Liver (tissue), 9 donors: ENCODE results near the gene RPL29. TPM values are rescaled to one million over a fixed set of nuclear protein-coding genes. Genes with fewer than 3 reads are reported as not detected.

Experiments used
- DNase-seq: peaks from one replicate; pipeline ENCODE4 v3.0.0-alpha.2; 2017; ENCODE audit warnings: low spot score
- H3K27ac ChIP-seq, 2 donors: one replicate each; pipeline ENCODE4 v1.7.0; 2013; ENCODE audit warnings: inconsistent platforms in 2 of 2, low read length in 2 of 2, control low read depth in 1 of 2, low read depth in 1 of 2, mild to moderate bottlenecking in 1 of 2
- H3K27me3 ChIP-seq, 4 donors: one replicate each; pipeline versions ENCODE4 v1.6.1 to v1.7.0; 2013; ENCODE audit warnings: low read length in 3 of 4, inconsistent platforms in 1 of 4, mild to moderate bottlenecking in 1 of 4, moderate library complexity in 1 of 4; ENCODE audit not compliant: control insufficient read depth in 4 of 4, insufficient read depth in 4 of 4
- H3K36me3 ChIP-seq, 4 donors: one replicate each; pipeline versions ENCODE4 v1.6.1 to v1.7.0; 2013; ENCODE audit warnings: low read length in 3 of 4, mild to moderate bottlenecking in 3 of 4, low read depth in 1 of 4, moderate library complexity in 1 of 4; ENCODE audit not compliant: control insufficient read depth in 4 of 4, insufficient read depth in 3 of 4
- H3K4me1 ChIP-seq, 4 donors: one replicate each; pipeline versions ENCODE4 v1.6.1 to v1.7.0; 2013; ENCODE audit warnings: low read length in 3 of 4, mild to moderate bottlenecking in 3 of 4, moderate library complexity in 1 of 4; ENCODE audit not compliant: control insufficient read depth in 4 of 4, insufficient read depth in 4 of 4
- H3K4me3 ChIP-seq, 3 donors: one replicate each; pipeline versions ENCODE4 v1.6.1 to v1.7.0; 2013; ENCODE audit warnings: low read length in 3 of 3, control low read depth in 1 of 3, low read depth in 1 of 3, mild to moderate bottlenecking in 1 of 3
- H3K9ac ChIP-seq, 2 donors: one replicate each; pipeline ENCODE4 v1.7.0; 2013; ENCODE audit warnings: low read length in 2 of 2, mild to moderate bottlenecking in 2 of 2, moderate library complexity in 2 of 2, control low read depth in 1 of 2, low read depth in 1 of 2
- H3K9me3 ChIP-seq, 4 donors: one replicate each; pipeline versions ENCODE4 v1.6.1 to v1.7.0; 2013; ENCODE audit warnings: low read length in 3 of 4; ENCODE audit not compliant: control insufficient read depth in 4 of 4
- ATF3 ChIP-seq: IDR thresholded peaks from 2 replicates; pipeline ENCODE4 v1.6.1; 2016; ENCODE audit warnings: antibody characterized with exemption
- CTCF ChIP-seq: fragments of 150-350 bp; IDR thresholded peaks from 2 replicates; pipeline ENCODE4 v1.5.1; 2017; ENCODE audit warnings: improper control_type of control experiment, low read depth, low read length; ENCODE audit not compliant: missing input control
- EGR1 ChIP-seq, 2 donors: IDR thresholded peaks; 2 replicates each; pipeline ENCODE4 v1.6.1; 2016 to 2018; ENCODE audit warnings: antibody characterized with exemption in 2 of 2, low read depth in 2 of 2
- FOXA1 ChIP-seq: IDR thresholded peaks from 2 replicates; pipeline ENCODE4 v1.6.1; 2016; ENCODE audit warnings: antibody characterized with exemption
- FOXA2 ChIP-seq: IDR thresholded peaks from 2 replicates; pipeline ENCODE4 v1.6.1; 2016; ENCODE audit warnings: antibody characterized with exemption
- GABPA ChIP-seq, 2 donors: IDR thresholded peaks in 1 of 2; conservative IDR thresholded peaks in 1 of 2; 2 replicates each; pipeline ENCODE4 v1.6.1; 2016; ENCODE audit warnings: antibody characterized with exemption in 2 of 2, mild to moderate bottlenecking in 1 of 2, moderate library complexity in 1 of 2
- HNF4A ChIP-seq, 2 donors: conservative IDR thresholded peaks; 2 replicates each; pipeline ENCODE4 v1.6.1; 2016; ENCODE audit warnings: antibody characterized with exemption in 2 of 2, mild to moderate bottlenecking in 2 of 2
- HNF4G ChIP-seq: IDR thresholded peaks from 2 replicates; pipeline ENCODE4 v1.6.1; 2016; ENCODE audit warnings: antibody characterized with exemption
- JUND ChIP-seq, 2 donors: IDR thresholded peaks; 2 replicates each; pipeline ENCODE4 v1.6.1; 2016; ENCODE audit warnings: antibody characterized with exemption in 2 of 2
- MAX ChIP-seq: IDR thresholded peaks from 2 replicates; pipeline ENCODE4 v1.6.1; 2016; ENCODE audit warnings: antibody characterized with exemption
- NR2F2 ChIP-seq: IDR thresholded peaks from 2 replicates; pipeline ENCODE4 v1.6.1; 2016; ENCODE audit warnings: antibody characterized with exemption
- RAD21 ChIP-seq, 2 donors: IDR thresholded peaks; 2 replicates each; pipeline ENCODE4 v1.6.1; 2016; ENCODE audit warnings: antibody characterized with exemption in 2 of 2, mild to moderate bottlenecking in 2 of 2
- REST ChIP-seq: IDR thresholded peaks from 2 replicates; pipeline ENCODE4 v1.6.1; 2016; ENCODE audit warnings: antibody characterized with exemption, mild to moderate bottlenecking
- SP1 ChIP-seq: IDR thresholded peaks from 2 replicates; pipeline ENCODE4 v1.6.1; 2018; ENCODE audit warnings: antibody characterized with exemption, mild to moderate bottlenecking
- YY1 ChIP-seq: IDR thresholded peaks from 2 replicates; pipeline ENCODE4 v1.6.1; 2016; ENCODE audit warnings: antibody characterized with exemption, mild to moderate bottlenecking
- ZBTB33 ChIP-seq: IDR thresholded peaks from 2 replicates; pipeline ENCODE4 v1.6.1; 2016; ENCODE audit warnings: antibody characterized with exemption
- WGBS: extraction: QIAGEN DNeasy Blood & Tissue Kit; methylation state at CpG from one replicate; pipeline ENCODE4 v1.1.7; 2013; 5-methylcytosine and 5-hydroxymethylcytosine counted together
- polyA plus RNA-seq, 2 donors: library from polyadenylated mRNA; stranded (reverse) in 1 of 2; unstranded in 1 of 2; fragments of 200-250 nt in 1 of 2; fragments of >200 nt in 1 of 2; fragmentation: Nextera tagmentation in 1 of 2; extraction: Ambion mirVana in 1 of 2; gene quantifications; one replicate each; pipeline versions ENCODE4 v1.2.1 to v1.2.3, GENCODE V29; 2013 to 2015
- total RNA-seq, 2 donors: library from RNA; depleted of rRNA; stranded (reverse); fragments of >200 nt; gene quantifications; one replicate each; pipeline ENCODE4 v1.2.3, GENCODE V29; 2014
- donor health status: healthy.
- donor health status: healthy.
- donor health status: healthy.
- donor health status: healthy.
- donor health status: healthy.

RPL29 gene
- total and polyA plus RNA-seq, 4 donors = 292 to 789 (median 388) TPM

GRCh38 chr3:52012699-52013098 is 17.0 kb upstream of the RPL29 start:
- H3K9ac ChIP-seq = no peak overlapping the region
- no peaks in the 10 kb centered on the region for H3K27me3 ChIP-seq
- TF ChIP-seq JUND (IDR thresholded peaks at IDR 0.05) (no peak), NR2F2 (peak; percentile 82), FOXA2 (no peak)
- no peaks in the 10 kb centered on the region for H3K9me3 ChIP-seq
- no peak overlapping the region for H3K27ac ChIP-seq
- no peak overlapping the region for H3K4me3 ChIP-seq
- DNase-seq = no peak
- WGBS = 74% methylated on average over 7 of the region's 7 CpGs
- H3K4me1 ChIP-seq = no peaks in the 10 kb centered on the region
- H3K36me3 ChIP-seq = no peaks in the 10 kb centered on the region

GRCh38 chr3:52010431-52010830 is 14.7 kb upstream of the RPL29 start:
- no peaks in the 10 kb centered on the region for H3K9me3 ChIP-seq

More at GRCh38 chr3:52010431-52010830, 14.7 kb upstream of the RPL29 start:
- H3K27me3 ChIP-seq = no peaks in the 10 kb centered on the region
- no peak for TF ChIP-seq REST
- TF ChIP-seq HNF4G = no peak
- TF ChIP-seq HNF4A (conservative IDR thresholded peaks at IDR 0.05) = no peak
- TF ChIP-seq ATF3 = no peak
- TF ChIP-seq FOXA2 = no peak
- TF ChIP-seq EGR1 (IDR thresholded peaks at IDR 0.05; ENCODE audit: low read depth in 2 of 2) = no peak
- no peak for TF ChIP-seq ZBTB33
- no peak for TF ChIP-seq FOXA1
- TF ChIP-seq NR2F2 = no peak
- no peak for TF ChIP-seq RAD21 (IDR thresholded peaks at IDR 0.05)
- TF ChIP-seq JUND (IDR thresholded peaks at IDR 0.05) = no peak
- no peak for TF ChIP-seq GABPA (IDR thresholded peaks at IDR 0.05 in 1 of 2, conservative IDR thresholded peaks at IDR 0.05 in 1 of 2)
- TF ChIP-seq SP1 = no peak
- no peak for TF ChIP-seq YY1
- TF ChIP-seq MAX = no peak
- TF ChIP-seq CTCF = no peak
- DNase-seq = no peak
- no peak overlapping the region for H3K9ac ChIP-seq
- no peaks in the 10 kb centered on the region for H3K36me3 ChIP-seq
- H3K4me1 ChIP-seq = peaks cover 0 to 9% (median 1%) of the 10 kb centered on the region in 4 donors
- no peak overlapping the region for H3K4me3 ChIP-seq
- no peak overlapping the region for H3K27ac ChIP-seq
